ENCODE data around the gene SNPH.

Gene SNPH

GRCh38 chr20:1287787-1288569 lies 21.9 kb downstream of the SNPH start:
- no peak for TF ChIP-seq CTCF (IDR thresholded peaks at IDR 0.05)

GRCh38 chr20:1291191-1291741 lies 25.2 kb downstream of the SNPH start:
- no peak for TF ChIP-seq CTCF (IDR thresholded peaks at IDR 0.05)

- TF ChIP-seq CTCF (IDR thresholded peaks at IDR 0.05), result no peak
These were observed 26.5 kb downstream of the SNPH start for GRCh38 chr20:1292620-1293019.

GRCh38 chr20:1293641-1294379 lies 27.7 kb downstream of the SNPH start:
- no peak for TF ChIP-seq CTCF (IDR thresholded peaks at IDR 0.05)

- no peak for TF ChIP-seq CTCF (IDR thresholded peaks at IDR 0.05)
These were observed 28.4 kb downstream of the SNPH start for GRCh38 chr20:1294497-1294896.

GRCh38 chr20:1295276-1295930 lies 29.3 kb downstream of the SNPH start:
- no peak for TF ChIP-seq CTCF (IDR thresholded peaks at IDR 0.05)

GRCh38 chr20:1296117-1296610 lies 30.1 kb downstream of the SNPH start:
- TF ChIP-seq CTCF (IDR thresholded peaks at IDR 0.05), result no peak
